Measurements from ENCODE around the gene NPC1. TPM values are rescaled to one million over a fixed set of nuclear protein-coding genes. Genes with fewer than 3 reads are reported as not detected.
"Not testable (repeated sequence)": the region's sequence is repeated elsewhere in the genome, so short reads cannot be mapped to it uniquely, and the experiment has no call there.

NPC1 gene
- total RNA-seq, 1 donor from 2014 or later, result 40.1 TPM

GRCh38 chr18:23617412-23618014 lies 31.2 kb upstream of the NPC1 start:
- TF ChIP-seq CTCF (IDR thresholded peaks at IDR 0.05), result no peak
- H3K4me3 Mint-ChIP-seq (ENCODE audit: unreplicated experiment), result no peak overlapping the region
- H3K27me3 Mint-ChIP-seq (ENCODE audit: unreplicated experiment), result peaks cover 37% of the 10 kb centered on the region
- H3K27ac Mint-ChIP-seq (ENCODE audit: unreplicated experiment), result no peak overlapping the region
- peaks cover 4% of the 10 kb centered on the region for H3K4me1 Mint-ChIP-seq (ENCODE audit: unreplicated experiment)
- no peaks in the 10 kb centered on the region for H3K9me3 Mint-ChIP-seq (ENCODE audit: unreplicated experiment)
- H3K36me3 Mint-ChIP-seq (ENCODE audit: unreplicated experiment), result no peaks in the 10 kb centered on the region
- no peak for DNase-seq (ENCODE audit: extremely low spot score, unreplicated experiment)

- no peak for TF ChIP-seq CTCF (IDR thresholded peaks at IDR 0.05)
- H3K36me3 Mint-ChIP-seq (ENCODE audit: unreplicated experiment), result no peaks in the 10 kb centered on the region
- H3K27ac Mint-ChIP-seq (ENCODE audit: unreplicated experiment), result no peak overlapping the region
- no peaks in the 10 kb centered on the region for H3K9me3 Mint-ChIP-seq (ENCODE audit: unreplicated experiment)
- H3K4me1 Mint-ChIP-seq (ENCODE audit: unreplicated experiment), result peaks cover 4% of the 10 kb centered on the region
- no peak for DNase-seq (ENCODE audit: extremely low spot score, unreplicated experiment)
- peaks cover 33% of the 10 kb centered on the region for H3K27me3 Mint-ChIP-seq (ENCODE audit: unreplicated experiment)
- no peak overlapping the region for H3K4me3 Mint-ChIP-seq (ENCODE audit: unreplicated experiment)
Observed at GRCh38 chr18:23616258-23616657, 30.0 kb upstream of the NPC1 start.

- no peak for DNase-seq (ENCODE audit: extremely low spot score, unreplicated experiment)
- H3K27ac Mint-ChIP-seq (ENCODE audit: unreplicated experiment), result no peak overlapping the region
- H3K27me3 Mint-ChIP-seq (ENCODE audit: unreplicated experiment), result peaks cover 21% of the 10 kb centered on the region
- H3K9me3 Mint-ChIP-seq (ENCODE audit: unreplicated experiment), result no peaks in the 10 kb centered on the region
- H3K36me3 Mint-ChIP-seq (ENCODE audit: unreplicated experiment), result no peaks in the 10 kb centered on the region
- H3K4me1 Mint-ChIP-seq (ENCODE audit: unreplicated experiment), result peaks cover 4% of the 10 kb centered on the region
- no peak overlapping the region for H3K4me3 Mint-ChIP-seq (ENCODE audit: unreplicated experiment)
- no peak for TF ChIP-seq CTCF (IDR thresholded peaks at IDR 0.05)
Observed at GRCh38 chr18:23614891-23615290, 28.6 kb upstream of the NPC1 start.

GRCh38 chr18:23614413-23614812 lies 28.1 kb upstream of the NPC1 start:
- H3K4me3 Mint-ChIP-seq (ENCODE audit: unreplicated experiment), result no peak overlapping the region

GRCh38 chr18:23613091-23613475 lies 26.8 kb upstream of the NPC1 start:
- H3K4me1 Mint-ChIP-seq (ENCODE audit: unreplicated experiment); DNase-seq (ENCODE audit: extremely low spot score, unreplicated experiment); H3K36me3 Mint-ChIP-seq (ENCODE audit: unreplicated experiment); H3K9me3 Mint-ChIP-seq (ENCODE audit: unreplicated experiment); H3K27ac Mint-ChIP-seq (ENCODE audit: unreplicated experiment); H3K4me3 Mint-ChIP-seq (ENCODE audit: unreplicated experiment): not testable (repeated sequence)
- peaks cover 24% of the 10 kb centered on the region for H3K27me3 Mint-ChIP-seq (ENCODE audit: unreplicated experiment)

More at GRCh38 chr18:23614413-23614812, 28.1 kb upstream of the NPC1 start:
- no peak for TF ChIP-seq CTCF (IDR thresholded peaks at IDR 0.05)
- Mint-ChIP-seq H3K36me3 (ENCODE audit: unreplicated experiment) (no peaks in the 10 kb centered on the region), H3K27ac (ENCODE audit: unreplicated experiment) (no peak overlapping the region), H3K27me3 (ENCODE audit: unreplicated experiment) (peaks cover 21% of the 10 kb centered on the region), H3K4me1 (ENCODE audit: unreplicated experiment) (no peaks in the 10 kb centered on the region), H3K9me3 (ENCODE audit: unreplicated experiment) (no peaks in the 10 kb centered on the region)
- no peak for DNase-seq (ENCODE audit: extremely low spot score, unreplicated experiment)

Data from osteocyte (in vitro differentiated cells).